H9 (cell line): ENCODE results near the gene VAMP2. TPM values are rescaled to one million over a fixed set of nuclear protein-coding genes. Genes with fewer than 3 reads are reported as not detected.

Experiments used
- DNase-seq: peaks from one replicate; pipeline ENCODE4 v3.0.0-alpha.2; 2017
- H2AFZ ChIP-seq: one replicate; pipeline ENCODE4 v1.6.1; 2013; ENCODE audit warnings: mild to moderate bottlenecking, low read length, control low read depth, moderate library complexity
- H2AK5ac ChIP-seq: 2 replicates; pipeline ENCODE4 v1.6.1; 2013; ENCODE audit warnings: low read length, control low read depth, mixed read lengths; ENCODE audit not compliant: insufficient read length
- H2BK120ac ChIP-seq: one replicate; pipeline ENCODE4 v1.6.1; 2013; ENCODE audit warnings: low read depth, mild to moderate bottlenecking, low read length, control low read depth, inconsistent platforms; ENCODE audit not compliant: poor library complexity, severe bottlenecking
- H2BK12ac ChIP-seq: 2 replicates; pipeline ENCODE4 v1.6.1; 2013; ENCODE audit warnings: low read length, control low read depth, mixed read lengths, low read depth; ENCODE audit not compliant: insufficient read length
- H2BK15ac ChIP-seq: 2 replicates; pipeline ENCODE4 v1.6.1; 2013; ENCODE audit warnings: low read depth, low read length, control low read depth
- H2BK20ac ChIP-seq: one replicate; pipeline ENCODE4 v1.6.1; 2013; ENCODE audit warnings: low read depth, mild to moderate bottlenecking, low read length, control low read depth, inconsistent platforms; ENCODE audit not compliant: poor library complexity, severe bottlenecking
- H2BK5ac ChIP-seq: 2 replicates; pipeline ENCODE4 v1.6.1; 2013; ENCODE audit warnings: low read length, control low read depth, mixed read lengths; ENCODE audit not compliant: insufficient read length
- H3K14ac ChIP-seq: 2 replicates; pipeline ENCODE4 v1.6.1; 2013; ENCODE audit warnings: low read length, control low read depth; ENCODE audit not compliant: insufficient read depth
- H3K18ac ChIP-seq: 2 replicates; pipeline ENCODE4 v1.6.1; 2013; ENCODE audit warnings: low read depth, mild to moderate bottlenecking, mixed read lengths, low read length, control low read depth; ENCODE audit not compliant: insufficient read length
- H3K23ac ChIP-seq: 2 replicates; pipeline ENCODE4 v1.6.1; 2013; ENCODE audit warnings: low read length, control low read depth, mixed read lengths, low read depth; ENCODE audit not compliant: insufficient read length
- H3K23me2 ChIP-seq: 2 replicates; pipeline ENCODE4 v1.6.1; 2013; ENCODE audit warnings: low read depth, mild to moderate bottlenecking, mixed read lengths, low read length, control low read depth; ENCODE audit not compliant: insufficient read length, poor library complexity, severe bottlenecking
- H3K27ac ChIP-seq: 2 replicates; pipeline ENCODE4 v1.5.1; 2013; ENCODE audit warnings: low read length, control low read depth, mixed read lengths, low read depth; ENCODE audit not compliant: insufficient read length
- H3K27me3 ChIP-seq: 2 replicates; pipeline ENCODE4 v1.6.1; 2013; ENCODE audit warnings: low read length, control low read depth, inconsistent platforms; ENCODE audit not compliant: insufficient read depth
- H3K4ac ChIP-seq: 2 replicates; pipeline ENCODE4 v1.6.1; 2013; ENCODE audit warnings: low read depth, mild to moderate bottlenecking, control low read depth, inconsistent platforms, low read length, moderate library complexity
- H3K4me1 ChIP-seq: 2 replicates; pipeline ENCODE4 v1.6.1; 2013; ENCODE audit warnings: low read length, control low read depth, inconsistent platforms; ENCODE audit not compliant: insufficient read depth
- H3K4me2 ChIP-seq: 2 replicates; pipeline ENCODE4 v1.6.1; 2013; ENCODE audit warnings: low read length, control low read depth, mixed read lengths; ENCODE audit not compliant: insufficient read length, insufficient read depth
- H3K56ac ChIP-seq: 2 replicates; pipeline ENCODE4 v1.6.1; 2013; ENCODE audit warnings: low read depth, mild to moderate bottlenecking, mixed read lengths, low read length, control low read depth; ENCODE audit not compliant: insufficient read length
- H3K79me1 ChIP-seq: 2 replicates; pipeline ENCODE4 v1.6.1; 2013; ENCODE audit warnings: low read depth, mild to moderate bottlenecking, moderate library complexity, low read length, control low read depth, inconsistent platforms; ENCODE audit not compliant: insufficient read depth, poor library complexity, severe bottlenecking
- H3K79me2 ChIP-seq: 2 replicates; pipeline ENCODE4 v1.6.1; 2013; ENCODE audit warnings: low read length, control low read depth, inconsistent platforms; ENCODE audit not compliant: insufficient read depth
- H3K9ac ChIP-seq: 2 replicates; pipeline ENCODE4 v1.6.1; 2013; ENCODE audit warnings: low read length, control low read depth, mixed read lengths; ENCODE audit not compliant: insufficient read length; ENCODE audit errors: extremely low read depth
- H3K9me3 ChIP-seq: one replicate; pipeline ENCODE4 v1.6.1; 2013; ENCODE audit warnings: low read depth, low read length, inconsistent platforms; ENCODE audit not compliant: control insufficient read depth
- H3T11ph ChIP-seq: one replicate; pipeline ENCODE4 v1.6.1; 2013; ENCODE audit warnings: mild to moderate bottlenecking, low read length, control low read depth, inconsistent platforms
- H4K20me1 ChIP-seq: one replicate; pipeline ENCODE4 v1.6.1; 2013; ENCODE audit not compliant: control insufficient read depth, insufficient read length, insufficient read depth
- H4K5ac ChIP-seq: 2 replicates; pipeline ENCODE4 v1.6.1; 2013; ENCODE audit warnings: low read depth, mild to moderate bottlenecking, mixed read lengths, low read length, control low read depth; ENCODE audit not compliant: insufficient read length
- H4K8ac ChIP-seq: replicated peaks from 2 replicates; pipeline ENCODE4 v1.6.1; 2013; ENCODE audit warnings: low read length, control low read depth, mixed read lengths, low read depth; ENCODE audit not compliant: insufficient read length
- H4K91ac ChIP-seq: 2 replicates; pipeline ENCODE4 v1.6.1; 2013; ENCODE audit warnings: low read depth, mild to moderate bottlenecking, moderate library complexity, mixed read lengths, low read length, control low read depth; ENCODE audit not compliant: insufficient read length
- H3K27ac Mint-ChIP-seq, 3 experiments: 2 replicates in 2 of 3; 3 replicates in 1 of 3; pipeline ENCODE4 v1.8.0; 2020 to 2021; ENCODE audit warnings: mixed read lengths in 3 of 3, mild to moderate bottlenecking in 1 of 3, moderate library complexity in 1 of 3
- H3K27me3 Mint-ChIP-seq: 2 replicates; pipeline ENCODE4 v1.8.0; 2021; ENCODE audit warnings: low read depth, mild to moderate bottlenecking, moderate library complexity, mixed read lengths
- H3K36me3 Mint-ChIP-seq, 3 experiments: 2 replicates in 2 of 3; 3 replicates in 1 of 3; pipeline ENCODE4 v1.8.0; 2020 to 2021; ENCODE audit warnings: low read depth in 3 of 3, mixed read lengths in 3 of 3; ENCODE audit not compliant: insufficient read depth in 1 of 3
- H3K4me1 Mint-ChIP-seq, 2 experiments: 2 replicates each; pipeline ENCODE4 v1.8.0; 2020; ENCODE audit warnings: mixed read lengths in 2 of 2
- H3K4me3 Mint-ChIP-seq, 2 experiments: 2 replicates in 1 of 2; 3 replicates in 1 of 2; pipeline ENCODE4 v1.8.0; 2020 to 2021; ENCODE audit warnings: mild to moderate bottlenecking in 2 of 2, mixed read lengths in 2 of 2, moderate library complexity in 1 of 2
- H3K9me3 Mint-ChIP-seq, 2 experiments: 2 replicates in 1 of 2; 3 replicates in 1 of 2; pipeline ENCODE4 v1.8.0; 2020; ENCODE audit warnings: mild to moderate bottlenecking in 2 of 2, mixed read lengths in 2 of 2, moderate library complexity in 1 of 2
- CTCF ChIP-seq: fragments of 200-600 bp; sonication (generic); conservative IDR thresholded peaks from 3 replicates; pipeline ENCODE4 v1.8.0; 2021; ENCODE audit warnings: antibody characterized with exemption, mild to moderate bottlenecking
- WGBS: extraction: QIAGEN DNeasy Blood & Tissue Kit; methylation state at CpG from one replicate; pipeline ENCODE4 v1.1.7; 2013; ENCODE audit warnings: missing lambda C conversion rate, low lambda C conversion rate, mixed read lengths; ENCODE audit not compliant: insufficient read length; ENCODE audit errors: extremely low coverage; 5-methylcytosine and 5-hydroxymethylcytosine counted together
- total RNA-seq: library from RNA; stranded (reverse); gene quantifications from 2 replicates; pipeline ENCODE4 v1.2.1, GENCODE V29; 2021

The VAMP2 gene
- total RNA-seq, 1 experiment from 2014 or later, result 22.8 TPM

DNA sequence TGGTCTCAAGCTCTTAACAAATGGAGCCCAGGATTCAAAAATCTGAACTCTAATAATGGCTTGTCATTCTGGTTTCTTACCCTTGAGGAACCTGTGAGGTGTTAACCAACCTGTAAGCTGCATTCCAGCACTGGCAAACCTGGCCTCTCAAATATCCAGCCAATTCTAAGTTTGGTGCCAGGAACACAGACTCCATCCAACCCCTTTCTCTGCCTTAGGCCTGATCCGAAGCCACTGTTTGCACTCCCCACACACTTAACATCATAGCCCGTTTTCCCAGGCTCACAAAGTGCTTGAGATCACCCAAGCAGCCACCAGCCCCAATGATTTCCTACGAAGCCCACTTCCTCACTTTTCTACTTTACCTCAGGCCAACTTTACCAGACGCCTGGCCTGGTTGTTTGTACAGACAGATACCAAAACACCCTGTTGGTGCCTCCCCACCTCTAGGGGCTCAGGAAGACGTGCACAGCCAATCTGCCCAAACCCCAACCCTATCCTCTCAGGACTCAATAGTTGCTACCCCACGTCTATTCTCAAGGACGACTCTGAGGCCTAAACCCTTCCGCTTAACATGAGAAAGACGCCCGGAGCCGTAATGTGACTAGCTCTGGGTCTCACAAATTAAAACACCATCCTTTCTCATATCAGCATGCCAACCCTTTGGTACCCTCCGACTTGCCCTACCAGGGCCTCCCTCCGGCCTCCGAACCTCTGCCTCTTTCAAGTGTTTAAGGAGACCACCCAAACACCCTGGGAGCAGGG lies 7.3 kb downstream of the VAMP2 start:
- Histone ChIP-seq H3K23ac (no peak overlapping the region), H2BK5ac (no peak overlapping the region), H2BK15ac (0 out of 2 replicates have a peak overlapping the region, but pooled peaks have one; percentile 9), H3K9me3 (no peaks in the 10 kb centered on the region), H4K91ac (no peak overlapping the region), H3K27ac (no peak overlapping the region), H2BK20ac (no peak overlapping the region), H4K5ac (no peak overlapping the region), H4K20me1 (no peaks in the 10 kb centered on the region), H3K23me2 (peaks cover 21% of the 10 kb centered on the region), H2AK5ac (no peak overlapping the region), H3T11ph (no peak overlapping the region), H3K4ac (no peak overlapping the region; the same call in 1 of the 2 replicates), H2BK12ac (peak overlapping the region; percentile 36), H3K4me1 (peaks cover 5% of the 10 kb centered on the region), H4K8ac (no peak overlapping the region), H3K27me3 (no peaks in the 10 kb centered on the region), H3K56ac (no peak overlapping the region), H3K4me2 (peak overlapping the region; percentile 59), H2AFZ (no peak overlapping the region), H3K9ac (peak overlapping the region; percentile 63), H2BK120ac (no peak overlapping the region), H3K18ac (peak overlapping the region; percentile 71), H3K79me2 (no peaks in the 10 kb centered on the region), H3K14ac (peak overlapping the region; percentile 41), H3K79me1 (peaks cover under 1% of the 10 kb centered on the region)
- DNase-seq, result no peak
- TF ChIP-seq CTCF, result no peak
- WGBS, result no CpG with 5 or more reads among the region's 14 CpGs
- no peaks in the 10 kb centered on the region for H3K9me3 Mint-ChIP-seq
- H3K27ac Mint-ChIP-seq, result no peak overlapping the region; a peak in 3 of 7 replicates
- H3K4me3 Mint-ChIP-seq, result no peak overlapping the region; a peak in 1 of 5 replicates
- peaks cover 0 to 12% (median 8%) of the 10 kb centered on the region in 3 experiments; a peak in 6 of 7 replicates for H3K36me3 Mint-ChIP-seq
- peaks cover 3% of the 10 kb centered on the region for H3K27me3 Mint-ChIP-seq
- peaks cover 25 to 29% of the 10 kb centered on the region in 2 experiments for H3K4me1 Mint-ChIP-seq
